GM23338 (cell line): ENCODE data around the gene OSBPL7. TPM values are rescaled to one million over a fixed set of nuclear protein-coding genes. Genes with fewer than 3 reads are reported as not detected.

Source experiments
- ATAC-seq: fragments of 200-7000 bp; cut with Tn5 transposase; 3 replicates; pipeline ENCODE4 v1.9.1; 2020
- DNase-seq: peaks from one replicate; pipeline ENCODE4 v3.0.0-alpha.2; 2015; ENCODE audit warnings: low spot score
- H2AFZ ChIP-seq: fragments of 200-600 bp; sonication (generic); 2 replicates; pipeline ENCODE4 v1.8.0; 2016; ENCODE audit warnings: antibody characterized with exemption, mild to moderate bottlenecking, moderate library complexity
- H3F3A ChIP-seq: fragments of 200-600 bp; sonication (generic); replicated peaks from 2 replicates; pipeline ENCODE4 v1.8.0; 2017; ENCODE audit warnings: antibody characterized with exemption, mixed run types, low read depth
- H3K27ac ChIP-seq: fragments of 200-600 bp; sonication (generic); 2 replicates; pipeline ENCODE4 v1.6.1; 2016; ENCODE audit warnings: low read depth
- H3K27me3 ChIP-seq: fragments of 200-600 bp; sonication (generic); 2 replicates; pipeline ENCODE4 v1.8.0; 2016; ENCODE audit warnings: mild to moderate bottlenecking, mixed run types, moderate library complexity; ENCODE audit not compliant: insufficient read depth
- H3K36me3 ChIP-seq: fragments of 200-600 bp; sonication (generic); 2 replicates; pipeline ENCODE4 v1.8.0; 2016; ENCODE audit warnings: mild to moderate bottlenecking; ENCODE audit not compliant: insufficient read depth
- H3K4me1 ChIP-seq: fragments of 200-600 bp; sonication (generic); 2 replicates; pipeline ENCODE4 v1.8.0; 2016; ENCODE audit warnings: mild to moderate bottlenecking, moderate library complexity; ENCODE audit not compliant: insufficient read depth
- H3K4me2 ChIP-seq: fragments of 200-600 bp; sonication (generic); 2 replicates; pipeline ENCODE4 v1.7.1; 2017; ENCODE audit warnings: mixed run types
- H3K4me3 ChIP-seq: fragments of 200-600 bp; sonication (generic); 2 replicates; pipeline ENCODE4 v1.6.1; 2016; ENCODE audit warnings: mixed run types
- H3K79me2 ChIP-seq: fragments of 200-600 bp; sonication (generic); replicated peaks from 2 replicates; pipeline ENCODE4 v1.8.0; 2017; ENCODE audit warnings: mild to moderate bottlenecking; ENCODE audit not compliant: insufficient read depth
- H3K9me2 ChIP-seq: fragments of 200-600 bp; sonication (generic); 2 replicates; pipeline ENCODE4 v1.8.0; 2017; ENCODE audit not compliant: insufficient read depth
- H4K20me1 ChIP-seq: fragments of 200-600 bp; sonication (generic); replicated peaks from 2 replicates; pipeline ENCODE4 v1.8.0; 2017; ENCODE audit warnings: mild to moderate bottlenecking; ENCODE audit not compliant: insufficient read depth
- H3K27ac Mint-ChIP-seq: 2 replicates; pipeline ENCODE4 v1.8.0; 2020; ENCODE audit warnings: inconsistent platforms, mild to moderate bottlenecking, moderate library complexity, mixed read lengths
- H3K27me3 Mint-ChIP-seq: 3 replicates; pipeline ENCODE4 v1.8.0; 2022; ENCODE audit warnings: low read depth, mild to moderate bottlenecking, moderate library complexity, mixed read lengths, inconsistent platforms; ENCODE audit not compliant: insufficient read depth, poor library complexity
- H3K36me3 Mint-ChIP-seq: 3 replicates; pipeline ENCODE4 v1.8.0; 2021; ENCODE audit warnings: low read depth, mild to moderate bottlenecking, inconsistent platforms, moderate library complexity, mixed read lengths
- H3K4me1 Mint-ChIP-seq: 3 replicates; pipeline ENCODE4 v1.8.0; 2020; ENCODE audit warnings: mild to moderate bottlenecking, inconsistent platforms, mixed read lengths
- H3K4me3 Mint-ChIP-seq: 3 replicates; pipeline ENCODE4 v1.8.0; 2021; ENCODE audit warnings: moderate library complexity, mild to moderate bottlenecking, inconsistent platforms, mixed read lengths
- H3K9me3 Mint-ChIP-seq: 3 replicates; pipeline ENCODE4 v1.8.0; 2020; ENCODE audit warnings: moderate library complexity, mild to moderate bottlenecking, inconsistent platforms, mixed read lengths
- CTCF ChIP-seq, 2 experiments: fragments of 200-600 bp in 1 of 2; sonication (generic) in 1 of 2; conservative IDR thresholded peaks; 2 replicates each; pipeline versions ENCODE4 v1.5.1 to v1.6.1; 2016 to 2017; ENCODE audit warnings: antibody characterized with exemption in 2 of 2, low read depth in 2 of 2, mild to moderate bottlenecking in 2 of 2, moderate library complexity in 1 of 2
- EZH2 ChIP-seq: fragments of 200-600 bp; sonication (generic); IDR thresholded peaks from one replicate; pipeline ENCODE4 v1.8.0; 2017; ENCODE audit warnings: antibody characterized with exemption, mild to moderate bottlenecking, low read depth; ENCODE audit not compliant: unreplicated experiment
- EZH2phosphoT487 ChIP-seq: fragments of 200-600 bp; sonication (generic); IDR thresholded peaks from one replicate; pipeline ENCODE4 v1.8.1; 2018; ENCODE audit warnings: antibody characterized with exemption; ENCODE audit not compliant: unreplicated experiment
- JUNB ChIP-seq: IDR thresholded peaks from one replicate; pipeline ENCODE4 v1.6.1; 2016; ENCODE audit warnings: antibody characterized with exemption; ENCODE audit not compliant: unreplicated experiment
- NANOG ChIP-seq: IDR thresholded peaks from 2 replicates; pipeline ENCODE4 v1.6.1; 2016; ENCODE audit warnings: antibody characterized with exemption, borderline replicate concordance
- POLR2AphosphoS5 ChIP-seq: IDR thresholded peaks from 2 replicates; pipeline ENCODE4 v1.6.1; 2016; ENCODE audit warnings: antibody characterized with exemption, low read depth
- REST ChIP-seq: IDR thresholded peaks from one replicate; pipeline ENCODE4 v1.6.1; 2018; ENCODE audit warnings: antibody characterized with exemption; ENCODE audit not compliant: unreplicated experiment
- polyA plus RNA-seq: library from polyadenylated mRNA; unstranded; fragments of >200 nt; fragmentation: Nextera tagmentation; extraction: Ambion mirVana; gene quantifications from 2 replicates; pipeline ENCODE4 v1.2.1, GENCODE V29; 2016
- total RNA-seq: library from RNA; depleted of rRNA; stranded (reverse); fragments of >200 nt; shearing (Covaris generic); gene quantifications from 2 replicates; pipeline ENCODE4 v1.2.3, GENCODE V29; 2014

OSBPL7 gene
- total and polyA plus RNA-seq, 2 experiments from 2014 or later, result 3.4 to 8.1 TPM

- H3K27me3 Mint-ChIP-seq, result peaks cover 91% of the 10 kb centered on the region
- no peaks in the 10 kb centered on the region for H3K9me2 ChIP-seq
- no peaks in the 10 kb centered on the region for H3K79me2 ChIP-seq
- no peak for DNase-seq
- peak overlapping the region; percentile 96 for H3K4me2 ChIP-seq
- no peak overlapping the region for H3K27ac Mint-ChIP-seq
- peaks cover 96% of the 10 kb centered on the region for H3K27me3 ChIP-seq
- peak overlapping the region; percentile 92 for H2AFZ ChIP-seq
- H3K4me3 ChIP-seq, result peak overlapping the region; percentile 58
- peaks cover 30% of the 10 kb centered on the region for H3K4me1 ChIP-seq
- peaks cover 4% of the 10 kb centered on the region for H4K20me1 ChIP-seq
- ATAC-seq, result no peak
- no peaks in the 10 kb centered on the region for H3K9me3 Mint-ChIP-seq
- H3K4me1 Mint-ChIP-seq, result peaks cover 38% of the 10 kb centered on the region
- TF ChIP-seq EZH2 (no peak), CTCF (conservative IDR thresholded peaks at IDR 0.05; ENCODE audit: low read depth in 2 of 2) (no peak), JUNB (no peak), EZH2phosphoT487 (no peak), POLR2AphosphoS5 (no peak), REST (no peak), NANOG (no peak)
- peak overlapping the region; percentile 77 for H3K4me3 Mint-ChIP-seq
- H3F3A ChIP-seq, result peaks cover 23% of the 10 kb centered on the region
- no peaks in the 10 kb centered on the region for H3K36me3 Mint-ChIP-seq
- H3K27ac ChIP-seq, result no peak overlapping the region
- no peaks in the 10 kb centered on the region for H3K36me3 ChIP-seq
Observed at GRCh38 chr17:47850373-47850691, 28.7 kb upstream of the OSBPL7 start.

- no peak for TF ChIP-seq CTCF (conservative IDR thresholded peaks at IDR 0.05; ENCODE audit: low read depth in 2 of 2)
- peak; percentile 67 for TF ChIP-seq EZH2
- Mint-ChIP-seq H3K9me3 (no peaks in the 10 kb centered on the region), H3K4me1 (peaks cover 49% of the 10 kb centered on the region), H3K27ac (no peak overlapping the region), H3K27me3 (peaks cover 73% of the 10 kb centered on the region), H3K4me3 (peak overlapping the region; percentile 61; the same call in 2 of the 3 replicates), H3K36me3 (no peaks in the 10 kb centered on the region)
- peak; percentile 2 for ATAC-seq
- Histone ChIP-seq H3F3A (peaks cover 18% of the 10 kb centered on the region), H3K4me1 (peaks cover 40% of the 10 kb centered on the region), H3K27me3 (peaks cover 89% of the 10 kb centered on the region), H3K79me2 (no peaks in the 10 kb centered on the region), H3K36me3 (no peaks in the 10 kb centered on the region), H3K9me2 (no peaks in the 10 kb centered on the region), H2AFZ (peak overlapping the region; percentile 94), H3K27ac (no peak overlapping the region), H4K20me1 (peaks cover 4% of the 10 kb centered on the region; the same call in 1 of the 2 replicates), H3K4me3 (peak overlapping the region; percentile 66), H3K4me2 (peak overlapping the region; percentile 96)
- no peak for DNase-seq
Observed at GRCh38 chr17:47848198-47848513, 26.6 kb upstream of the OSBPL7 start.
